HG02852 (cell line): ENCODE measurements around the gene ZBED6.
"Not testable (repeated sequence)": the region's sequence is repeated elsewhere in the genome, so short reads cannot be mapped to it uniquely, and the experiment has no call there.

Source experiments
- ATAC-seq: cut with Tn5 transposase; IDR thresholded peaks from one replicate; pipeline ENCODE4 v1.9.1; 2021; ENCODE audit warnings: mild to moderate bottlenecking, moderate library complexity; ENCODE audit not compliant: unreplicated experiment

ZBED6 gene

GRCh38 chr1:203778789-203779188 lies 16.6 kb upstream of the ZBED6 start:
- no peak for ATAC-seq

DNA sequence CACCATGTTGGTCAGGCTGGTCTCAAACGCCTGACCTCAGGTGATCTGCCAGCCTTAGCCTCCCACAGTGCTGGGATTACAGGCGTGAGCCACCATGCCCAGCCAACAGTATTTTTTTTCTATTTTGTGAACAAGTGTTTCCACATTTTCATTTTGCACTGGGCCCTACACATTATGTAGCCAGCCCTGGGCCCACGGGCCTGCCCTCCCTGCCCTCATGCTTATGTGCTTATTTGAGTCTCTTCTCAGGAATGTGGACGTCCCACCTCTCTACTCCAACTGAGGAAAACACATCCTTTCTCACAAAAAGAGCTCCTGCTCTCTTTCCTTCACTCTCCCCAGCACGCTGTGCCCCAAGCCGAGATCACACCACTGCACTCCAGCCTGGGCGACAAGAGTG lies 13.5 kb upstream of the ZBED6 start:
- ATAC-seq: no peak

- no peak for ATAC-seq
Measured at GRCh38 chr1:203789966-203790365, 5.5 kb upstream of the ZBED6 start.

DNA sequence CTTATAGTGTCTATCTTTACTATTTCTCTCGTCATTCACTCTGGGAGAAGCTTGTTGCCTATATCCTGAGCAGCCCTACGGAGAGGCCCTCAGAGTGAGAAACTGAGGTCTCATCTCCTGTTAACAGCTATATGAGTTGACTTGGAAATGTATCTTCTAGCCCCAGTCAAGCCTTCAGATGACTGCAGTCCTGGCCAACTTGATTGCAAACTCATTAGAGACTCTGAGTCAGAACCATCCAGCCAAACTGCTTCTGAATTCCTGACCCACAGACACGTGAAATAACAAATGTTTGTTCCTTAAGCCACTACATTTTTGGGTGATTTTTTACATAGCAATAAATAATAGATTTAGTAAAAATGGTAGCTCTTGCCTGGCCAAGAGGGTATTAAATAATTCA lies 3.9 kb upstream of the ZBED6 start:
- ATAC-seq: no peak

- ATAC-seq: no peak
Measured at GRCh38 chr1:203792486-203792885, 2.9 kb upstream of the ZBED6 start.

- ATAC-seq: not testable (repeated sequence)
Measured at GRCh38 chr1:203793561-203793960, 1.9 kb upstream of the ZBED6 start.

- ATAC-seq: no peak
Measured at GRCh38 chr1:203794764-203795440, 521 bp upstream of the ZBED6 start.

DNA sequence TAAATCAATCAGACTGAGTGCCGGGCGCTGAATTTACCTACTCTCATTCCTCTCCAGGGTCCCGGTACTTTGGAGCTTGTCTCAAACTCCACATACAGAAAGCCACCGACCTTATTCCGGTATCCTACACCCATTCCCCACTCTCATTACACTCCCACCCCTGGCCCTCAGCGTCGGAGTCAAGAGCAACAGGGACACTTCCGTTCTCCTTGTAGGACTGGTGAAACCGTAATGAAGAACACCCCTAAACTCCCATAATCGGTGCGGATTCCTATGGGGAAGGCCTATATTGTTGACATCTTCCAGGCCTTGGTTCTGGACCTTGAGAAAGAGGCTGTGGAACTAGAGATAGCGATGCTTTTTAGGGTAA lies 798 bp downstream of the ZBED6 start:
- no peak for ATAC-seq

GRCh38 chr1:203797216-203797615 lies 1.8 kb downstream of the ZBED6 start:
- ATAC-seq: no peak

- no peak for ATAC-seq
Measured at GRCh38 chr1:203797948-203798655, 2.7 kb downstream of the ZBED6 start.

DNA sequence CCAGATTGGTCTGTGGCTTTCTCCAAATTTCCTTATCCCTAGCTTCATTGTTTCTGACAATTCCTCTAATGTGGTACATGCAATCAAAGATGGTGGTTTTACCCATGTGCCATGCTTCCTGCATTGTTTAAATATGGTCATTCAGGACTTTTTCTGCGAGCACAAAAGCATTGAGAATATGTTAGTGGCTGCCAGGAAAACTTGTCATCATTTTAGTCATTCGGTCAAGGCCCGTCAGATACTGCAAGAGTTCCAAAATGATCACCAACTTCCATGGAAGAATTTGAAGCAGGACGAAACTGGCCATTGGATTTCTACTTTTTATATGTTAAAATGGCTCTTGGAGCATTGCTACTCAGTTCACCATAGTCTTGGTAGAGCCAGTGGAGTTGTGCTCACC lies 3.7 kb downstream of the ZBED6 start:
- ATAC-seq: no peak

- ATAC-seq: no peak
Measured at GRCh38 chr1:203799971-203800370, 4.5 kb downstream of the ZBED6 start.

GRCh38 chr1:203805689-203806088 lies 10.3 kb downstream of the ZBED6 start:
- no peak for ATAC-seq

GRCh38 chr1:203807196-203807595 lies 11.8 kb downstream of the ZBED6 start:
- no peak for ATAC-seq

GRCh38 chr1:203813581-203814341 lies 18.3 kb downstream of the ZBED6 start:
- no peak for ATAC-seq

DNA sequence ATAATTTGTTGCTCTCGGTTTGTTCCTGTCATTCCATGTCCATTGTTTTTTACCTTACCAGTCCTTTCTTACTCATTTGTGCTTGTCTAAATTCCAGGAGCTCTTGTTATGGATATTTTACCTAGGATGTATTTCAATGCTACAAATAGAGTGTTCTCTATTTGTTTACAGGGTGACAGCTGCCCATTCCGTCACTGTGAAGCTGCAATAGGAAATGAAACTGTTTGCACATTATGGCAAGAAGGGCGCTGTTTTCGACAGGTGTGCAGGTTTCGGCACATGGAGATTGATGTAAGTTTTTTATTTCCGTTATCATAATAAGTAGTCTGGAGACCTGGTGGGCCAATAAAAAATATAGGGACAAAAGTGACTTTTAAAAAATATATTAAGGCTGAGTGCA lies 23.0 kb downstream of the ZBED6 start:
- no peak for ATAC-seq

DNA sequence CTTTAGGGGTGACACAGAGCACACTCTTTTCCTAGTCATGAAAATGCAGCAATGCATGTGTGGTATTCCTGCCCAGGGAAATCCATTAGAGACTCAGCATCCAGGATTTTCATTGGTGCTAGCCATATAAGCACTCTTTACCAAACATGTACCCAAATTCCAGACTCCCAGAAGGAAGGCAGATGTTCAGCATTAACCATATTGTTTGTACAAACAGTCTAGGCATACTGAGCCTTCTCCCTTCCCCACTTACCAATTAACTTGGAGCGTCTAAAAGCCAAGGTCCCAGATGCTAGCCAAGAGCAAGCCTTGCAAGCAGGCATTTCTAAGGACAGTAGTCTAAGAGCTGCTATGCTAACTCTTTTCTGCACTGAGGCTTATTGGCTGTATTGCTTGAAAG lies 27.9 kb downstream of the ZBED6 start:
- no peak for ATAC-seq

DNA sequence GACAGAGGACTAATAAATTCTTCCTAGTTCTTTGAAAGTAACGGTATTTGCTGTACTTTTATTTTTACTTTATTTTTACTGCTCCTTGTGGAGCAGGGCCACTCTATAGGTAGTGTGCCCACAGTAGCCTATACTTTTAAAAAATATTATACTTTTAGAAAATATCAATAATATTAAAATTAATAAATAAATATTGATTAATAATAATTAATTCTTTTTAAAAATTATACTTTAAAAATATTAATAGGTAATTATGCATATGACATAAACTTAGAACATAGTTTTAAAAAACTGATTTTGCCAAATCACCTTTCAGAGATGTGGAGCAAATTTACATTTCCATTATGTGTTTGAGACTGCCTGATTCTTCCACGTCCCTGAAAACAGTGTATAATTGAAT lies 30.8 kb downstream of the ZBED6 start:
- ATAC-seq: no peak

DNA sequence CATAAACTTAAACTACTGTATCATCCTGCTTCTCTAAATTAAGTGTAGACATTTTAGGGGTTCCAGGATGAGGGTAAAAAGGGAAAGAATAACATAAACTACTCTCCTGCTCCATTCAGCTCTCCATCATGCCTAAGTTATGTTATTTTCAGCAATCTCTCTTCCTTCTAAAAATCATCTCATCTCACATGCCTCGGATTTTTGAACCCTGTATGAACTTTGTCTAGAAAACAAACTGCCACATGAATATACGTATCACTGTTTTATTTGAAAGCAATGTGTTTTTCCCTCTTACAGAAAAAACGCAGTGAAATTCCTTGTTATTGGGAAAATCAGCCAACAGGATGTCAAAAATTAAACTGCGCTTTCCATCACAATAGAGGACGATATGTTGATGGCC lies 32.6 kb downstream of the ZBED6 start:
- no peak for ATAC-seq

- no peak for ATAC-seq
Measured at GRCh38 chr1:203828503-203828902, 33.1 kb downstream of the ZBED6 start.

DNA sequence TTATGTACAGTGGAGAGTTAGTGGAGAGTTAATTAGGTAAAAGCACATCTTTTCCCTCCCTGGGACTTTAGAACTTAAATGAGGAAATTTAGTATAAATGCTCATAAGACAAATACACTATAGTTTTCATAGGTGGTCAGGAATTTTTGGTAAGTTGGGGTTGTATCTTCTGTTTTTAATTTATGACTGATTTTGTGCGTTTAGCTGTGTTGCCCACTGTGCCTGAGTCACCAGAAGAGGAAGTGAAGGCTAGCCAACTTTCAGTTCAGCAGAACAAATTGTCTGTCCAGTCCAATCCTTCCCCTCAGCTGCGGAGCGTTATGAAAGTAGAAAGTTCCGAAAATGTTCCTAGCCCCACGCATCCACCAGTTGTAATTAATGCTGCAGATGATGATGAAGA lies 33.8 kb downstream of the ZBED6 start:
- ATAC-seq: not testable (repeated sequence)

DNA sequence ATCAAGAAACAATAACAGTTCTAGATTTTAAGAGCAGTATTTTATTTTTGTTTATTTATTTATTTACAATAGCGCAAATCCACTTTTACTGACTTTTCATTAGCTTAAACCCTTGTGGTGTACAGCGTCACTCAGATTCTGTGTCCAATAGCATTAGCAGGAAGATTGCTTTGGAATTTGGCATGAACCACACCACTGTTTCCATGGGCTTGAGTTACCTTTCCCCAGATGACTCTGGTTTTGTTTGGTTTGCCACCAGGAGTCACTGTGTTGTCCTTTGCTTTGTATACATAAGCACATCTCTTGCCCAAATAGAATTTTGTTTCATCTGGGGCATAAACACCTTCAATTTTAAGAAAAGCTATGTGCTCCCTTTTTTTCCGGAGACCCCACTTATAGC lies 40.1 kb downstream of the ZBED6 start:
- ATAC-seq: no peak
